G401.6 (cell line): ENCODE data around the gene CEBPA.
"Not testable (repeated sequence)": the region's sequence is repeated elsewhere in the genome, so short reads cannot be mapped to it uniquely, and the experiment has no call there.

Source experiments
- FAIRE-seq: peaks from 2 replicates; lab custom pipeline; 2012; peaks lifted over from hg19 to GRCh38; lab: Jason Lieb, UNC

The CEBPA gene

DNA sequence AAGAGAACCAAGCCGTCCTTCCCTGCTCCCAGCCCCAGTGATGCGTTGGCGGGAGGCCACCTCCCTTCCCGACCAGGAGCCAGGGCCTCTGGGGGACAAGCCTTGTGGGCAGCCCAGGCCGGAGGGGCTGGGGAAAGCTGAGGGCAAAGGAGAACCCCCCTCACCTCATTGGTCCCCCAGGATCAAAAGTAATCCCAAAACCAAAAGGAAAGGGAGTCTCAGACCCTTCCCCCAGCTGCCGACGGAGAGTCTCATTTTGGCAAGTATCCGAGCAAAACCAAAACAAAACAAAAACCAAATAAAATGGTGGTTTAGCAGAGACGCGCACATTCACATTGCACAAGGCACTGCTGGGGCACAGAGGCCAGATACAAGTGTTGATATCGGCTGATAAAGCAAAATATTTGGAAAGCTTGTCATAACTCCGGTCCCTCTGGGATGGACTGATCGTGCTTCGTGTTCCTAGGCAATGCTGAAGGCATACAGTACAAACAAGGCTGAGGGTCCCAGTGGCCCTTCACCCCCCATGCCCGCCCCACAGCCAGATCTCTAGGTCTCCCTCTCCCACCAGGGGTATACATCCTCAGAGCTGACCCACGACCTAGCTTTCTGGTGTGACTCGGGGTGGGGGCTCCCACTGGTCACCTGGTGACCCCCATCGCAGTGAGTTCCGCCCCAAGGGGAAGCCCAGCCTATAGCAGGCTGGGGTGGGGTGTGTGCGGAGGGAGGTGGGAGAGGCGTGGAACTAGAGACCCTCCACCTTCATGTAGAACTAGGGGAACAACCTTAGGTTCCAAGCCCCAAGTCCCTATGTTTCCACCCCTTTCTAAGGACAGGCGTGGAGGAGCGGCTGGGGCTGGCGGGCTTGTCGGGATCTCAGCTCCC is 2.1 kb downstream of the CEBPA start:
- FAIRE-seq = no peak

DNA sequence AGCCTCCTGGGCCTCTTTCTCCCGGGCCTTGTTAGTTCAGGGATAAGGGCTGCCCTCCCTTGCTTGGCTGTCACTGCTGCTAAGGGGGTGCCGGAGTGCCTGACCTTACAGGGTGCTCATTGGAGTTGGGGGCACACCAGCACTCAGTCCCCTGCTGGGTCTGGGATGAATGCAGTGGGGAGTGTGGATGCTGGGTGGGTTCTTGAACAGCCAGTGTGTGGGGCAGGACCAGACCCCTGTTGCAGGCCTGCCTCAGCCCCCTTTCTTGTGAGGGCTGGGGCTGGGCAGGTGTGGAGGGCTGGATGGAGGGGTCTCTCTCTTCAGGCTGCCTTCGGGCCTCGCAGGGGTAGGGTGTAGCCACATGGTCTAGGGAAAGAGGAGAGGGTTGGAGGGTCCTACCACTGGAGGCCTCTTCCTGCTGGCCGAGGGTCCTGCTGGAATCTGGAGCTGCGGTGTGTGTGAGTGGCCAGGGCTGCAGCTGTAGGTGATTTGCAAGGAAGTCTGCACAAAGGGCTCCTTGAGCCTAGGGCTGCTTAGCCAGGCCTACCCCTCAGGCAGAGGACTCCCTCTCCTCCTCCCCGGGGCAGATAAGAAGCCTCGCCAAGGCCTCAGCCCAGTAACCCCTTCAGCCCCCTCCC is 3.2 kb downstream of the CEBPA start:
- no peak for FAIRE-seq

DNA sequence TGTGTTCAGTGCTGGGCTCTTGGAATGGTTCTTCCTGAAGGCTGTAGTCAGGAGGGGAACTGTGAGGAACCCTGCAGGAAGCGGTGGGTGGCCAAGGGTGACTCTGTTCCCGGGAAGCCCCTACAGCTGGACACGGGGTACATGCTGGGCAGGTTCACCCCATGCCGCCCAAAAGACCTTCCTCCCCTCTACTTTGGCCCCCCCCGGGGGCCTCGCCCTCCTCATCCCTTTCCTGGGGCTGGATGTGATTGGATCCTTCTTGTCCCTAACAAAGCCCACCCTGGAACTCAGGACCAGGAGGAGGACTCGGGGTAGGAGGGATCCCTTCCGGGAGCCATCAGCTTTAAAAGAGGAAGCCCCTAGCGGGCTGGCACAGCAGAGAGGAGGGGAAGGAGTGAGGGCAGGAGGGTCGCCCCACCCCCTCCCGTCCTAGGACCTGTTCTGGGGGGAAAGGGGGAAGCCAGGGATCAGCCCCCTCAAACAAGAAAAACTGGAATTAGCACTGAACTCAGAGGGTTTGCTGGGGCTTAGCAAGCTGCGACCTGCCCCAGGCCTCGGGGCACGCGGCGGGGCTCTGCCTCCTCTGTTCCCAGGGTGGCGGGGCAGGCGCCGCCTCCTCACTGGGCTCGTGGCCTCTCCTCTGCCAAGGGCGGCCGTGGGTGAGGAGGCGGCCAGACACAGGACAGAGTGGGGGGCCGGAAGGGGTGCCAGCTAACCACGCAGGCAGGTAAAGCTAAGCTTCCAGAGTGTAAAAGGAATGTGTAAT is 4.0 kb downstream of the CEBPA start:
- no peak for FAIRE-seq

DNA sequence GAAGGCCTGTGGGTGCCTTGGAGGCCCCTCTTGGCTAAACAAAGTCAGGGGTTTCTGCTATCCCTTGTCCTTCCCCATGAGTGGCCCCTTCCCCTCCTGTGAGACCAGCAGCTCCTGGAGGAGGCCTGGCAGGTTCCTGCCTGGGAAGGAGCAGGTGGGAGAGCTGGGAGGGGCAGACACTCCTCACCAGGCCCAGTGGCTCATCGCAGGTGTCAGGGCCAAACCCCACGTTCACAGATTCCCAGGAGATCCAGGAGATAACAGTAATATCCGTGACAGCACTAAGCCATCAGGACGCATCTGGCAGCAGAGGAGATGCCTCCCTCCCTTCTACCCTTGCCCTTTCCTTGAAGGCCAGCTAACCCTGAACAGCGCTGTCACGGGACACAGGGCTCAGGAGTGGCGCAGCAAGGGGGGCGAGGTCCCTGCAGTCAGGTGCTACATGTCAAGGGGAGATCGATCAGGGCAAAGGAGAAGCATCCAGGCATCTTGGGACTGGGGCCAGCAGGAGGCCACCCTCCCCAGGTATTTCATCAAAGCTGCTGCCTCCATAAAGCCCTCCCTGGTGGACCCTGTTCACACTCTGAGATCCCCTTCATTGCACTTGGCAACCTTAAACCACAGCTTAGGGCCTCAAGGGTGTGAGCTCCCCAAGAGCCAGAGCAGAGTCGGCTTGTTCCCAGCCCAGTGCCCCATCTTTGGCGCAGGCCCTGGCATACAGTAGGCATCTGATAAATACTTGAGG is 4.8 kb downstream of the CEBPA start:
- no peak for FAIRE-seq

DNA sequence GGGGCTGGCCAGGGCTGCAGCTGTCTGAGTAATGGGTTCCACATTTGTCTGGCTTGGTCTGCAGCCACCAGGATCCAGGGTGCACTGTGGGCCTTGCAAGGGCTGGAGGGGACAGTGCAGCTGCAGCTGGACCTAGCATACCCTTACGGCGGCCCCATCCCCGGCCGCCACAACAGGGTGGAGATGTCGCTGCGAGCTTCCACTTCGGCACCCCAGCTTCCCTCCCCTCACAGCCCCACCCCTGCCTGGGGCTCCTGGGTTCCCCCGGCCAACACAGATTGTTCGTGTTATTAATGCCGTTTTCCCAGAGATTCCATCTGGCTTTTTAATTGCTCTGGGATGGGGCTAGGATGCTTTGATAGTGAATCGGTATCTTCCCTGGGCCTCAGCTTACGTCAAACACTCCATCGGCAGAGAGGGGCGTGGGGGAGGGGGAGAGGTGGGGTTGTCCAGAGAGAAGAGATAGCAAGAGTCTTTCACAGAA is 5.8 kb downstream of the CEBPA start:
- FAIRE-seq = no peak

DNA sequence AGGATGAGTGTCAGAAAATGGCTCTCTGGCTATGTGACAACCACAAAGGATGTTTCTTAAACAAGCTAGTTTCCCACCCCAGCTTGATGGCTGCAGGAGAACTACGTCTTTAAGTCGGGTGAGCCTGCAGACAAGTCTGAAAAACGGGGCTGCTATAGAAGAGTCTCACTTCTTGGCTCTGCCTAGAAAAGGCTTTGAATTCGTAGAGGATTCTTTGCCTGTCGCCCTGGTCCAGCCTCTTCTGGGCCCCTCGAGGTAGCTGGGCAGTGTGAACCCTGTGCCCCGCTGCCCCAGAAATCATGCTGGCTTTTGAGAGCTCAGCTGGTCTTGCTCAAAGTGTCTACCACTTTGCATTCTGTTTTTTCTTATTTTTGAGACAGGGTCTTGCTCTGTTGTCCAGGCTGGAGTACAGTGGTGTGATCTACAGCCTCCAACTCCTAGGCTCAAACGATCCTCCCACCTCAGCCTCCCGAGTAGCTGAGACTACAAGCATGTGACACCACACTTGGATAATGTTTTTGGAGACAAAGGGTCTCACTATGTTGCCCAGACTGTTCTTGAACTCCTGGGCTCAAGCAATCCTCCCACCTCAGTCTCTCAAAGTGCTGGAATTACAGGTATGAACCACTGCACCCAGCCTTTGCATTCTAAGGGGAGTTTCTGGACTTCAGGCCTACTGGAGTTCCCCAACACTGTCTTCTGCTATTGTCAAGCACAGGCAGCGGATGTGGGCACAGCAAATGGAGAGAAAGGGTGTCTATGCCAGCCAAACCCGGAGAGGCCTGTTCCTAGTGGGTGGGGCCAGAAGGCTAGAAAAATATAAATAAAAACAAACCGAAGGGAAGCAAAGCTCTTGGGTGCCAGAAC is 6.5 kb downstream of the CEBPA start:
- no peak for FAIRE-seq

DNA sequence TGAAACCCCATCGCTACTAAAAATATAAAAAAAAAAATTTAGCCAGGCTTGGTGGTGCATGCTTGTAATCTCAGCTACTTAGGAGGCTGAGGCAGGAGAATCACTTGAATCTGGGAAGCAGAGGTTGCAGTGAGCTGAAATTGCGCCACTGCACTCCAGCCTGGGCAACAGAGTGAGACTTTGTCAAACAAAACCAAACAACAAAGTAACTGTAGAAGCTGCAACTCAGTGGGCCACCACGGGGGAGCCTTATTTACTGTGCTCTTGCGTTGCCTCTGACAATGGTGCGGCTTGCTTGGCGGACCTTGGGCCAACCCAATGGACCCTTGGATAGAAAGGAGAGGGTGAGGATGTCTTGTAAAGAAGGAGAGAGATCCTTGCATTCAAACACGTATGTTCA is 7.3 kb downstream of the CEBPA start:
- not testable (repeated sequence) for FAIRE-seq

DNA sequence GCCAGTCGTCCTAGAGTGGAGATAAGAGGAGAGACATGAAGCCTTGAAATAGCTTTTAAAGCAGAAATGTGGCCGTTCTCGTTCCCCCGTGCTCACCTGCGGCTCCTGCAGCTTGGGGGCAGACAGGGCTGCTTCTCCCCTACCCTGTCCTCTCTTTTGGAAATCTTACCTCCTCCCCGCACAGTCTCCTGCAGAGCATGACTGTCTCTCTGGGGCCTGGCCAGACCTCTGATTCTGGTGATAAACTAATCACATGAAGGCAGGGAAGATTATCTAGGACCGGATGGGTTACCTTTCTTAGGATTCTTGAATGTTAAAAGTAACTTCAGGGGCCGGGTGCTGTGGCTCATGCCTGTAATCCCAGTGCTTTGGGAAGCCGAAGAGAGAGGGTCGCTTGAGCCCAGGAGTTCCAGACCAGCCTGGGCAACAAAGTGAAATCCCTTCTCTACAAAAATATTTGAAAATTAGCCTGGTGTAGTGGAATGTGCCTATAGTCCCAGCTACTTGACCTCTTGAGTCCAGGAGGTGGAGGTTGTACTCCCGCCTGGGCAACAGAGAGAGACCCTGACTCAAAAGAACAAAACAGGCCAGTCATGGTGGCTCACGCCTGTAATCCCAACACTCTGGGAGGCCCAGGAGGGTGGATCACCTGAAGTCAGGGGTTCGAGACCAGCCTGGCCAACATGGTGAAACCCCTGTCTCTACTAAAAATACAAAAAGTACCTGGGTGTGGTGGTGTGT is 8.1 kb downstream of the CEBPA start:
- FAIRE-seq = no peak

DNA sequence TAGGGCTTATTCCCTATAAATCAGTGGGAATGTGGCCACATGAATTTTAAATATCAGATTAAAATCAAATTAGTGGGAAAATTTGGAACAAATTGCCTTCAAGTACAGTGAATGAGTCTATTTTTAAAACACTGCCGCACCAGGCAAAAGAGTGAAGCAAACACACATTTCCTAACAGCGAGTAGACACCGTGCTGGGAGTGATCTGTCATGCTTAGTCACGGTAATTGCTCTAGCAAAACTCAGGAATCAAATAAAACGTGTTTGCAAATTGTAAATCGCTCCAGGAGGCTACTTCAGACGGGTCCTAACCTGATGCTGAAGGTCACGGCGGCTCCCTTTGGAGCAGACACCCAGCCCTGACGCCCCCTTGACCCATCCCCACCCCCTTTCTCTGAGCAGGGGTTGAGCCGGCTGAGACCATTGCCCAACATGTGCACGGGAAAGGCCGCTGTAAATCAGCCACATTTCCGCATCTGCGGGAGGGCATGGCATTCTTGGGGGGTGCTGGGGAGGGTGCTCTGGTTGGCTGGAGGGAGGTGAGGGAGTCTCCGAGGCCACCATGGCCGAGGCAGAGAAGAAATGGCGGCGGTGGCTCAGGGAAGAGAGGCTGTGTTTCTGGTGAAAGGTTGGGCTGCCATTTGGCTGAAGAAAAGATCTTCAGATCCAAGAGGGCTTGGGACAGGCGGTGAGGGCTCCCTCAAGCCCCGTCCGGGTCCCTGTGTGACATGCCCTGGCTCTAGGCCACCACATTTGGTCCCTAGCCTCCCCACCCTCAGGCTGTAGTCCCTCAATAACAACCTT is 8.9 kb downstream of the CEBPA start:
- no peak for FAIRE-seq

DNA sequence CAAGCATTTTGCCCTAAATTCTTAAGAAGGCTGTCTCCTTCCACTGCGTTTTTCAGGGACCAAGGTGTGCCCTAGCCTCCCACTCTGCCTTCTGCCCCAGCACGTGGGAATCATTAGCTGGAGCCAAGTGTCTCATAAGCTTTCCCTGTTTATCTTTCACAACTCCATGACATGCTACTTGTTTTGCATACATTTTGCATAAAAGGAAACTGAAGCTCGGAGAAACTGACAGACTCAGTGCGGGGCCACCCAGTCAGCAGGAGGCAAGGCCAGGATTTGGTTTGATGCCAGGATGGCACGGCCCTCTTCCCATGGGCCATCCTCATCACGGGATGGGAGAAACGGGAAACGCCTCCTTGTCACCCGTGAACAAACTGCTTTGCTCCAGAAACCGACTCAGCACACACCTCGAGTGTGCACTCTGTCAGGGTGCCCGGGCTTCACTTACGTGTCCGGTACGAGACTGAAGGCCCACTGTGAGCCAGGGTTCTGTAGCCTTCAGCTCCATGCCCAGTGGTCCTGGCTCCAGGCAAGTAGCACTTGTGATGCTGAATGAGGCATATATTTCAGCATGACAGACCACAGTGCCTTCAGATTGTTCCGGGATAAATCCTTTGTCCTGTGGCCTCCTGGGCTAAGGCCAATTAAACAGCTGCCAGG is 9.6 kb downstream of the CEBPA start:
- no peak for FAIRE-seq

DNA sequence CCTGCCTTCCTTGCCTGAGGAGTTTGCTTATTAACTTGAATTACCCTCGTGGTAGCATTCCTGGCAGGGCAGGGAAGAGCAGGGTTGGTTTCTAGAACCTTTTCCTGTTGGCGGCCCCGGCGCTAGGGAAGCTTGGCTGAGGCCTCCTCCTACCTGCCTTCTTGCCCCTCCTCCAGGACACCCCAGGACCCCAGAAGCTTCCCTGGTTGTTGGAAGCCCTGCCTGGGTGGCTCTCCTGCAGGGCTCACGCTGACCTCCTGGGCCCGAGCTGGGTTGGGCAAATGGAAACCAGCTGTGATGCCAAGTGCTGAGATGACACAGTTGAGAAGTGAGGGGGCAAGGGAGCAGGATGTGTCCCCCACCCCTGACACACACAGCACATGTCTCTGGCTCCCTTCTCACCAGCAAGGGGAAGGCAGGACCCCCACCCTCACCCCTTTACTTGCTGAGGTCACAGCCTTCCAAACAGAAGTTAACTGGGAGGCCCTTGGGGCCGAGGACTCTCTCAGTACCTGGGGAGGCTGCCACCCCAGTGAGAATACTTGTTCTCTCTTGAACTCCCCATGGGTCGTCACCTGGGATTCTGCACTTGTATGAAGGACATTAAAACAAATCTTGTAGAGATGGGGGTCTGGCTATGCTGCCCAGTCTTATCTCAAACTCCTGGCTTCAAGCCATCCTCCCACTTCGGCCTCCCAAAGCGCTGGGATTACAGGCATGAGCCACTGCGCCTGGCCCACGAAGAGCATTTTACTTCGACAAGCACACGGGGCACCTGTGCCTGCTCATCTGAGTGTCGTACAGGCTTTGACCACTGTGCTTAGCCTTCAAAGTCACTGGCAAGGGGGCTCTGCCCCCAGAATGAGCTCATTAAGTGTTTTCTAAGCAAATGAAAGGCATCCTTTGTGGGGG is 10.5 kb downstream of the CEBPA start:
- no peak for FAIRE-seq

DNA sequence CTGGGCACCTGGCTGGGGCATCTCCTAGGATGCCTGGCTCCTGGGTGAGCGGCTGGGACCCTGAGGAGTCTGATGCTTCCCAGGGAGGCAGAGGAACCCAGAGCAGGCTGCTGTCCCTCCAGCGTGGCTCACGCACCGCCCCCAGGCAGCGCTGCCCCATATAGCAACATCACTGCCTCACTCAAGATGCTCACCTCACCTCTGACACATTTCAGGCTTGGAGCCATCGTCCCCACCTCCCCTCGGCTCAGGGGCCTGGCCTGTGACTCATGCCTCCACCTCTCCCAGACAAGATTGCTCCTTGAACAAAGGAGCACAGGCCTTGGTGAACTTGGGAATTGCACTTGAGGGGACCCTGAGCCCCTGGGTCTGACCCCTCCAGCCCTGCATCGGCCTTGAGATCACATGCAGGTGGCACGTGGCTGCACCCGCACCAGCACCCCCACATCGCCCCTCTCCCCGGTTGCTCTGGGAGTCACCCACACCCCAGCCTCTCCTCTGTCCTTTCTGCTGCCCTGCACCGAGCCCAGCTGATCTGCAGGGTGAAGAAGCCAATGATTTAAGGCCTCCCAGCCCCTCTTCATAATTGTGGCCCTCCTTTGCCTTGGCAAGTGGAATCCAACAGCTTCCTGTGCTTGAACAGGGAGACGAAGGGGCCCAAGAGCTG is 11.2 kb downstream of the CEBPA start:
- FAIRE-seq = no peak

DNA sequence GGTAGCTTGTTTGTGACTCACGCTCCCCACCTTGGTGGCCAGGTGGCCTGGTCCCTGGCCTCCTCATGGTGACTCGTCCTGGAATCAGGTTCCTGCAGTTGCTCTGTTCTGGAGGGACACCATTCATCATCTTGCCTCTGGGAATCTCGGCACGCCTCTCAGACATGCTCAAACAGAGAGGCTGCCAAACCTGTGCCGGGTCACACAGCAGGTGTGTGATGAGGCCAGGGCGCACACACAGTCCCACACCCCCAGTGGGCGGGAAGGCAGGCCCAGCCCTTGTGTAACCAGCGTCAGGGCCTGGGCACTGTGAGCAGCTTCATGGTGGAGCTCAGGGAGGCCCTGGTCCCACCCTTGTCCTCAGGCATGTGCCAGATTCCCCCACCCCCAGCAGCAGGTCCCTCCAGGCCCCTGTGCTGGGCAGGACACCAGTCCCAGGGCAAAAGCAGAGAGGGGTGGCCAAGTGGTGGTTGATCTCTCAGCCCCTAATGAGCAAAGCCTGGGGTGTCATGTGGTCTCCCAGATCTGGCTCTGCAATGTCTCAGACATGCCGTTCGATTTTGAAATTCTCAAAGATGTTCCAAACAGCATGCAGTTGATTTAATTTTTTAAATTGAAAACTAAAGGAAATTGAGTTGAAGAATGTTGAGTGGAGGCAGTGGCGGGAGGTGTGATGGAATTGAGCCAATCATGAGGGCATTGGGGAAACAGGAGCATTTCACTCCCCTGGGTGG is 12.1 kb downstream of the CEBPA start:
- FAIRE-seq = no peak

DNA sequence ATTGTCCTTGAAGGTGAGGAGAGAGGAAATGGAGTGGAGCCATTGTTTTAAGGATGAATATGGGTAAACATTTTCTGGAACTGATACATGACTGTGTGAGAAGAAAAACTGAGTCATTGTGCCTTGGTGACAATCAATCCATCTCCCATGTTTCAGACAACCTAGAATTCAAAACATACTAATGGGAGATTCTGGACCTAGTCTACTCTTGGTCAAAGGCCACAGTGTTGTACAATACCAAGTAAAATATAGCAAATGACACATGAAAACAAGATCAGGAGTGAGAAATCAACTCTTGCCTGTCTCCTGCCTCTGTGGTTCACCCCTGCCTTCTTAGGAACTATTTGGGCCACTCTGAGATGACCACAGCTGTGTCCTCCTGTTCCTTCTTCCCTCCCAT is 13.1 kb downstream of the CEBPA start:
- no peak for FAIRE-seq

DNA sequence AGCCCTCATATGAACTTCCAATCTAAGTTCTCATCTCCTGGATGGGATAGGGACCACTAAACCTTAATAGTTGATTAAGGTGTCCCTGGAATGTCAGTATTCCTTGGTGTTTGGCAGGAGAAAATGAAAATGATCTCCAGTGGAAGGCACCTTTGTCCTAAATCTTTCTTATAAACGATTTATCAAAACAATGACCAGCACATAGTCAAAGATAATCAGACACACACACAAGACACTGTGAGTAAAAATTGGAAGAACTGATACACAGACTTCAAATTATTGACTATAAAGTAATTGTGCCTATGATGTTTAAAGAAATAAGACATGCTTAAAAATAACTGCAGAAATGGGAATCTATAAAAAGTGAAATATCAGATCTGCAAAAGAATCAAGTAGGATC is 13.7 kb downstream of the CEBPA start:
- no peak for FAIRE-seq

DNA sequence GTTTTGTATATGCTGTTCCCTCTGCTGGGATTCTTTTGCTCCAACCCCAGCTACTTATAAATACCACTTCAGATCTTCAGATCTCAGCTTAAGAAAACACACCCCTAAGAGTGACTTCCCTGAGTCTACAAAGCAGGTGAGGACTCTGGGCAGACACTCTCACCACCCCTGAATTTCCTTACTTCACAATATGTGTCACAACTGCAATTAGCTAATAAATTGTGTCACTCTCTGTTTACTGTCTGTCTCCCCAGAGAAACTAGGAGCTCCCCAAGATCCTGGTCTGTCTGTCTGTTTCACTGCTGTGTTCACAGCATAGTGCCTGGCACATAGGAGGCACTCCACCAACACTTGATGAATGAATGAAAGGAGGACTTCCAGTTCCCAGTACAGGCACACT is 14.4 kb downstream of the CEBPA start:
- no peak for FAIRE-seq

DNA sequence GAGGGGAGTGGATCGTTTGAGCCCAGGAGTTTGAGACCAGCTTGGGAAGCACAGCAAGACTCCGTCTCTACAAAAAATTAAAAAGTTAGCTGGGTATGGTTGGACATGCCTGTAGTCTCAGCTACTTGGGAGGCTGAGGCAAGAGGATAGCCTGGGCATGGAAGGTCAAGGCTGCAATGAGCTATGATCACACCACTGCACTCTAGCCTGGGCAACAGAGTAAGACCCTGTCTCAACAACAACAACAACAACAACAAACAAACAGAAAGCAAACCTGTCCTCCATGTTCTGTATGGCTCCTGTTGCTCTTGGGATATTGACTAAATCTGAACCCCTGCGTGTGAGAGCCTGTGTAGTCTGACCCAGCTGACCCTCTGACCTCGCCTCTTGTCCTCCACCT is 14.9 kb downstream of the CEBPA start:
- FAIRE-seq = no peak
